NCI-H748 (cell line): ENCODE data around the gene GORAB.
A peak's percentile ranks its signal among the peaks of the same experiment; 100 is the strongest.

Experiments used
- DNase-seq: peaks from one replicate; lab custom pipeline; 2025; ENCODE audit not compliant: unreplicated experiment; lab: John Stamatoyannopoulos, UW

The GORAB gene

GRCh38 chr1:170531758-170532657, at the start of gene GORAB:
GORAB (plus strand) TSS chr1:170532166; CDS start chr1:170532224, 58 bp downstream.
- DNase-seq: peak; percentile 85

DNA sequence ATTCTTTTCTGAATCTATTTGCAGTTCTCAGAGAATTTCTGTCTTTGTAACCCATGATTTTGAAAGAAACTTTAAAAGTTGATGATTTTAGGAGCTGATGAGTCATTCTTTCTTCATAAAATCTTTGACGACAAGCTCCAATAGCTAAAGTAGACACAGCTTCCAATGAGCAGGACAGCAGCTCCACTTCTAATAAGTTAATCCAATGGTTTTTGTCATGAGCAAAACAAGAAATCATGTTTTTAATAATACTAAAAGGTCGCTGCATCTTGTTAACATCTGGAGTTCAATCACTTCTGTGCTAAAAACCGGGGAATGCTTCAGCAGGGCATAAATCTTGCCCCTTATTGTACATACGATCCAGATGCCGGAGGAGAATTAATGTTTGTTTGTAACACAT, 48.9 kb upstream of the GORAB start:
- no peak for DNase-seq

DNA sequence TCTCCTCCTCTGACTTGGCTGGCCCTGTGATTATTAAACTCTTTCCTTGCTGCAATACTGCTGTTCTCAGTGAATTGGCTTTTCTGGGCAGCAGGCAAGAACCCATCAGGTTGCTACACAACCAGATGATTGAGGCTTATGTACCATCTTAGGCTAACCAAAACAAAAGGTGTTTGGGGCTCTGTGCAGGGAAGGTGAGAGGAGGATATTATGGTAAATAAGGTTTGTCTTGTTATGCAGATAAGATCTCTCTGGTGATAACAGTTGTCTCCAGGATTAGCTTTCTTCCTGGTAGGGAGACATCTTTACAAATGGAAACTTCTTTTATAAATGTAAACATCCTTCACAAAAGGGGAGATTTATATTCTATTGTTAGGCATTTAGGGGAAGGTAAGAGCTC, 44.5 kb upstream of the GORAB start:
- no peak for DNase-seq

- DNase-seq: no peak
Measured at GRCh38 chr1:170491291-170491690, 40.7 kb upstream of the GORAB start.

- no peak for DNase-seq
Measured at GRCh38 chr1:170494369-170494768, 37.6 kb upstream of the GORAB start.

- no peak for DNase-seq
Measured at GRCh38 chr1:170495006-170495405, 37.0 kb upstream of the GORAB start.

GRCh38 chr1:170498876-170499275, 33.1 kb upstream of the GORAB start:
- no peak for DNase-seq

DNA sequence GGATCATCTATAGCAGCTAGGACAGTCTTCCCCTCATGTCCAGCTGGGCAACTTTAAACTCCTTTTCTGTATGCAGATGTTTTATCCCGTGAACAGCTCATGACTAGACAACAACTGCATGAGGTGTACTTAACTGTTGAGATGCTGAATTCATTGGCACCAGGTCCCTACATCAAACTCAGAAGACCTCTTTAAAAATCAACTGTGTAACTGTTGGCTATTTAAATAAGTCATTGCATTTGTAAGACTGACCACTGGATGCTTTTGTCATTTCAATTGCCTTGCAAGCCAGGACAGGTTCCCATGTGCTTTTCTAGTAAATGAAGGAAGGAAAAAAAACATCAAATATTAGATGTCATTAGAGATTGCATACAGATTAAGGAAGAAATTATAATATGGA, 28.3 kb upstream of the GORAB start:
- no peak for DNase-seq

GRCh38 chr1:170510163-170510562, 21.8 kb upstream of the GORAB start:
- no peak for DNase-seq

DNA sequence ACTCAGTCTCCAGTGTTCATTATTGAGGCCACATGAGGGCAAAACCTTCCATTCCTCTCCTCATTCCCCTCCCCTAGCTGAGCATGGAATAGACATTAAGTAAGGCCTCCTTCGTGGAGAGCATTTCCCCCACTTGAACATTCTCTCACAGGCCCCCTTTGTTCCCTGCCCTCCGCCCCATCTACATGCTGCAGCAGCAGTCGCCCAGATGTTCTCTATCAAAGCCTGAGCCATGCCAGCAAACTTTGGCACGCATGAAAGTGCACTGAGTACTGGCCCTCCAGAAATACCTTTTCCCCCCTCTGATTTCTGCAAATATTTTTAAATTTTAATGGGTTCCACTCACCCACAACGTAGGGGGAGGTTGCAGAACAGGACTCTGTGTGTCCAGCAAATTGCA, 20.9 kb upstream of the GORAB start:
- DNase-seq: no peak

GRCh38 chr1:170513138-170513537, 18.8 kb upstream of the GORAB start:
- no peak for DNase-seq

DNA sequence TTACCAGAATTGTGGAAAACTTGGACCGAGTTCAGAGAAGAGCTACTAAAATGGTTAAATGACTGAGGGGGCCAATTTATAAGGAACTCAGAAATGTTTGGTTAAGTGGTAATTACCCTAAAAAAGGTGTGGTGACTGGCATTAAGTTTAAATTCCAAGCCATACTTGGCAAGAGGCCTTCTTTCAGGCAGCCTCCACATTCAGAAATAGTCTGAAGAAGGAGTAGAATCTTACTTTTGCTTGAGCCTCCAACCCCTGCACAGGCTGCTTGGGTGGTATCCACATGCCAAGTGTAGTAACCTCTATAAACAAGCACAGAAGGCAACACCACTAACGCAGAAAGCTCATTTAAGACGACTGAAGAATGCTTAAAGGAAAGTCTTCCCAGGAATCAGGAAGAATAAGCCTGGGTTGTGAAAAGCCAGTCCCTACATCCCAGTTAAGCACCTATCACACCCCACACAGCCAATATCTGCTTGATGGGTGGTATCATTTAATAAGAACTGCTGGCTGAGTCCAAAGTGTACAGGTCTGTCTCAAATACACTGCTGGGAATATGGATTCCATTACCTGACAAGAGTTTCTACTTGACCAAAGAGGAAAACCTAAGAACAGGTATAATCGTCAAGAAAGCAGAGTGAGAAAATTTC, 13.7 kb upstream of the GORAB start:
- DNase-seq: no peak

- no peak for DNase-seq
Measured at GRCh38 chr1:170518965-170519364, 13.0 kb upstream of the GORAB start.

DNA sequence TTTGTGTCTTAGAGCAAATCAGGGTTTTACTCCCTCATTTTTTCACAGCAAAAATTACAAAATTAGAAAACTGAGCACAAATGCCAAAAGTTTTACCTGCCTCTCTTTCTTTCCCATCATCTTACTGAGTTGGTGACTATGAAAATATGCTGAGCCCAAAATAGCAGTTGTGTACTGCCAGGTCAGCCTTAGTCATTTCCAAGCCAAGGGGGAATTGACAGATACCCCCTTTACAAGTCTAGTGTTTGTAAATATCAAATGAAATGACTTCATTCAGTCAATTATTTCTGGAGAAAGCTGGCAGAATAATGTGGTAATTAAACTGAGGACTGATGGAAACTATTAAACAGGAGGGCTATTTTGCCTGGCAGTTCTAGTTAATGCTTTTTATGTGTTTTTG, 11.4 kb upstream of the GORAB start:
- no peak for DNase-seq

GRCh38 chr1:170521818-170522217, 10.1 kb upstream of the GORAB start:
- DNase-seq: no peak

DNA sequence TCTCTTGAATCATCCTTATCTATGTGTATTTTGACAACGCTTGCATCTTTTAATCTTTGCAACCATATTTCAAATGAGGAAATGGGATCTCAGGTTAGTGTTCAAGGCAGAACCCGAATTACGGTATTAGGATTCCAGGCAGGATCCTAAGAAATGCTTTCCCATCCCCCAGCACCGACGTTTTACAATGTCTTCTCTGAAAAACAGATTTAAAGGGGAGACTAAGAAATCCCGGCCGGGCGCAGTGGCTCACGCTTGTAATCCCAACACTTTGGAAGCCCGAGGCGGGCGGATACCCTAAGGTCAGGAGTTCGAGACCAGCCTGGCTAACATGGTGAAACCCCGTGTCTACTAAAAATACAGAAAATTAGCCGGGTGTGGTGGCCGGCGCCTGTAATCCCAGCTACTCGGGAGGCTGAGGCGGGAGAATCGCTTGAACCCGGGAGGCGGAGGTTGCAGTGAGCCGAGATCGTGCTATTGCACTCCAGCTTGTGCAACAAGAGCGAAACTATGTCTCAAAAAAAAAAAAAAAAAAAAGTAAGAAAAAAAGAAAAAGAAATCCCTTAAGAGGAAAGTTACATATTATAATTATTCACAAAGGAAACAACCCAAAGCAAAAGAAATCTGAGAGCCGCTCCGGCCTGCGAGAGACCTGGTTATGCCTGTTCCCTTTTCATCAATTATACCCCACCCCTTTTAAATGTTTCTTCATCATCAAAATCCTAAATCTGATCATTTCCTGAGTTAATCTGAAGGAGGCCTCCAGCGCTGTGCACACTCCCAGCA, 801 bp upstream of the GORAB start:
- peak; percentile 2 for DNase-seq

DNA sequence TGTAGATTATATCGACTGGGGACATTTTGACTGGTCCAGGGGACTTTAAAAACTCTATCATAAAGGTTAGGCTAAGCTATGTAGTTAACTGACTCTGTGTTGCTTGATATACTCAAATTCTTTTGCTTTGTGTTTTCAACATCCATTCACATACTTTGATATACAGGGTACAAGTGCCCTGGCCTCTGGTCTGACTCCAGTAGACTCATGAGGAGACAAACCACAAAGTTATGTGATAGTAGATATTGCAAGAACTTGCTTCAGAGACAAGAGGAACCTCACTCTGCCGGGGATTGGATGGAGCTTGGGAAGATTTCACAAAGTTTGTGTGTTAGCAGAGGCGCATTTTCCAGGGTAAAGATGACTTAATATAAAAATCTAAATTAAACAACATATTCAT, 1.3 kb downstream of the GORAB start:
- no peak for DNase-seq

DNA sequence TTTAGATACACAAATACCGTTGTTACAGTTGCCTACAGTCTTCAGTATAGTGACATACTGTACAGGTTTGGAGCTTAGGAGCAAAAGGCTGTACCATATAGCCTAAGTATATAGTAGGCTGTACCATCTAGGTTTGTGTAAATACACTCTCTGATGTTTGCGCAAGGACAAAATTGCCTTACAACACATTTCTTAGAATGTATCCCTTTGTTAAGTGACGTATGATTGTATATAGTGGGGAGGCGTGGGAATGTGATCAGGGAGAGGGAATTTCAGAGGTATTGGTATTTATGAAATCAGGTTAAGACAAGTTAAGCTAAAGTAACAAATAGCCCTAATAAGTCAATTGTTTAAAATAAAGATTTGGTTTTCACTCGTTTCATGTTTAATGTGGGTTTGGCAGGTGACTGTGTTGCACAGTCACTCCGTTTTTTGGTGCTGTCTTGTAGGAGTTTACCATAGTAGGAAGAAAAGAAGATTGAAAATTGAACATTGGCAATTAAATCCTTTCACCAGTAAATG, 2.7 kb downstream of the GORAB start:
- no peak for DNase-seq

GRCh38 chr1:170535418-170535817, 3.5 kb downstream of the GORAB start:
- no peak for DNase-seq

DNA sequence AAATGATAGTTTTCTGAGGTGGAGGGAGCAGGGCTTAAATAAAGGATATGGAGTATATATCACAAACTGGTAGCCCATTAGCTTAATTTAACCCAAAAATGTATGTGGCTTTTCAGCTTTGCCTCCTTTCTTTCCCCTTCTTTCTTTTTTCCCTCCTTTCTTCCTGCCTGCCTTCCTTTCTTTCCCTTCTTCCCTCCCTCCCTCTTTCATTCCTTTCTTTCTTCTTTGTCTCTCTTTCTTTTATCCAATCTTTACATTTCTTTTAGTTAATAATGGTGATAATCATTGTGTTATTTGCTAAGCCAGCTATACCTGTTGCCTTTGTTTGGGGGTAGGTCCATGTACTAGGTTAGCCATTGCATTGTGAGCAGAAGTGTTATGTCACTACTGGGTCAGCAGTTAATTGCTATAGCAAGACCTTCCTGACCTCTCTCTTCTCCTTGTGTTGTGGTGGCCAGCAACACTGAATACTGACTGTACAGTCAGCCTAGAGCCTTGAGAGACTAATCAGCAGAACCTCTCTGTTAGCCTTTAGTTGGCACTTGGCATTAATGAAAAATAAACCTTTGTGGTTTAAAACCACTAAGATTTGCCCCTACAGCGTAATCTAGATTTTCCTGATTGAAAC, 5.1 kb downstream of the GORAB start:
- DNase-seq: no peak
